ENCODE measurements around the gene PCDHGA9.
A peak's percentile ranks its signal among the peaks of the same experiment; 100 is the strongest.
"Not testable (repeated sequence)": the region's sequence is repeated elsewhere in the genome, so short reads cannot be mapped to it uniquely, and the experiment has no call there.

Gene PCDHGA9

GRCh38 chr5:141384471-141385267, 17.9 kb upstream of the PCDHGA9 start:
- DNase-seq, result no peak

- DNase-seq, result peak; percentile 57
Observed at GRCh38 chr5:141387557-141388311, 14.8 kb upstream of the PCDHGA9 start, which contains the start of gene PCDHGB4. TSS of gene PCDHGB4 (plus strand) at chr5:141387698. CDS start at chr5:141387885, 187 bp downstream.

GRCh38 chr5:141388661-141389060, 13.9 kb upstream of the PCDHGA9 start:
- DNase-seq, result no peak

- no peak for DNase-seq
Observed at GRCh38 chr5:141389153-141390042, 13.2 kb upstream of the PCDHGA9 start.

- peak; percentile 37 for DNase-seq
Observed at GRCh38 chr5:141392429-141393198, 10.0 kb upstream of the PCDHGA9 start, which contains the start of gene PCDHGA8. TSS of gene PCDHGA8 (plus strand) at chr5:141392633. CDS start at chr5:141392814, 181 bp downstream.

GRCh38 chr5:141393267-141393666, 9.3 kb upstream of the PCDHGA9 start:
- no peak for DNase-seq

- DNase-seq, result not testable (repeated sequence)
Observed at GRCh38 chr5:141394401-141395187, 8.0 kb upstream of the PCDHGA9 start.

GRCh38 chr5:141397756-141398551, 4.6 kb upstream of the PCDHGA9 start, which contains the start of gene PCDHGB5:
TSS of gene PCDHGB5 (plus strand) at chr5:141397947. CDS start at chr5:141398128, 181 bp downstream.
- peak; percentile 61 for DNase-seq

- no peak for DNase-seq
Observed at GRCh38 chr5:141398608-141399007, 4.0 kb upstream of the PCDHGA9 start.

- DNase-seq, result no peak
Observed at GRCh38 chr5:141399555-141400258, 2.9 kb upstream of the PCDHGA9 start.

- DNase-seq, result no peak
Observed at GRCh38 chr5:141403387-141403786, 809 bp downstream of the PCDHGA9 start.

- DNase-seq, result peak; percentile 46
Observed at GRCh38 chr5:141407790-141408505, 5.4 kb downstream of the PCDHGA9 start, which contains the start of gene PCDHGB6. TSS of gene PCDHGB6 (plus strand) at chr5:141408021. CDS start at chr5:141408203, 182 bp downstream.

GRCh38 chr5:141409598-141410306, 7.2 kb downstream of the PCDHGA9 start:
- no peak for DNase-seq

- no peak for DNase-seq
Observed at GRCh38 chr5:141411575-141411974, 9.0 kb downstream of the PCDHGA9 start.

- DNase-seq, result peak; percentile 75
Observed at GRCh38 chr5:141412854-141413539, 10.4 kb downstream of the PCDHGA9 start, which contains the start of gene PCDHGA10. TSS of gene PCDHGA10 (plus strand) at chr5:141412987. CDS start at chr5:141413176, 189 bp downstream.

GRCh38 chr5:141413540-141414069, 11.0 kb downstream of the PCDHGA9 start:
- DNase-seq, result no peak

Data from fibroblast of skin of right quadriceps (primary cell).